Measurements from ENCODE around the gene DTX1.

DNA sequence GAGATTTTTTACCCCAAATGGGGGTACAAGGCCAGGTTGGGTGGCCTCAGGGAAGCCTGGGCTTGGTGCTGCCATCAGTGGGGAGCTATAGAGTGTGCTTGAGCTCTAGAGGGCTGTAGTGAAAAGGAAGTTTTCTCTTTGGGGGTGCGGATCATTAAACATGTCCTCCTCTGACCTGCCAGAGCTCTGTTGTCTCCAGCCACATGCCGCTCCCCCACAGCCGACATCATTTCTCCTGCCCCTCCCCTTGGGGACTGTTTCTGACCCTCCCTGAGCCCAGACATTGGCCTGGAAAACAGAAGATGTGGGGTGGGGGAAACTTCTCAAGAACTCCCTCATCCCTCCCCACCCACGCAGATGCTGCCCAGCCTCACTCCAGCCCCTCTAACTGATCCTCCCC is 25.3 kb downstream of the DTX1 start:
- TF ChIP-seq CTCF (IDR thresholded peaks at IDR 0.05) (no peak), POLR2AphosphoS5 (IDR thresholded peaks at IDR 0.05) (no peak), POLR2A (IDR thresholded peaks at IDR 0.05) (no peak)
